ENCODE data around the gene SCML1. TPM values are rescaled to one million over a fixed set of nuclear protein-coding genes. Genes with fewer than 3 reads are reported as not detected.

SCML1 gene
- total and polyA plus RNA-seq, 2 of the 8 experiments (the other 6 are each of a cell fraction or from before 2014, with no cell fraction given), result 2.2 to 2.5 TPM

- Histone ChIP-seq H2BK20ac (ENCODE audit: low read length) (no peak overlapping the region), H2BK12ac (ENCODE audit: low read depth, low read length) (no peak overlapping the region), H3K79me1 (ENCODE audit: low read depth, low read length) (no peaks in the 10 kb centered on the region), H3K9me3 (ENCODE audit: insufficient read depth in 2 of 2, low read depth in 1 of 2, low read length in 1 of 2) (no peaks in the 10 kb centered on the region), H4K20me1 (replicated peaks in 1 of 2; ENCODE audit: control insufficient read depth in 1 of 2, insufficient read depth in 2 of 2, low read length in 2 of 2) (no peaks in the 10 kb centered on the region), H4K8ac (ENCODE audit: extremely low read depth, insufficient read depth, low read length) (no peak overlapping the region), H2BK120ac (replicated peaks; ENCODE audit: low read depth, low read length) (no peak overlapping the region), H3K9ac (replicated peaks in 1 of 4; ENCODE audit: extremely low read depth in 1 of 4, low read depth in 3 of 4, low read length in 3 of 4) (no peak overlapping the region), H3K36me3 (ENCODE audit: control insufficient read depth in 2 of 4, insufficient read depth in 4 of 4, low read length in 3 of 4) (no peaks in the 10 kb centered on the region), H3K14ac (ENCODE audit: insufficient read length) (no peak overlapping the region), H3K4me3 (ENCODE audit: extremely low read depth in 1 of 4, insufficient read depth in 2 of 4, low read depth in 3 of 4, low read length in 4 of 4) (no peak overlapping the region), H2BK5ac (ENCODE audit: low read depth, low read length) (no peak overlapping the region), H3K79me2 (ENCODE audit: control insufficient read depth in 1 of 2, insufficient read depth in 2 of 2, low read length in 2 of 2) (no peaks in the 10 kb centered on the region), H2AFZ (ENCODE audit: low read length) (no peak overlapping the region), H3K18ac (ENCODE audit: extremely low read depth, low read length) (no peak overlapping the region), H3K56ac (replicated peaks; ENCODE audit: insufficient read length, low read depth, low read length) (no peak overlapping the region), H3K23me2 (ENCODE audit: low read depth, low read length) (no peaks in the 10 kb centered on the region), H3K4me2 (ENCODE audit: insufficient read depth in 1 of 2, low read depth in 2 of 2, low read length in 2 of 2) (no peak overlapping the region), H3K4ac (replicated peaks; ENCODE audit: insufficient read length, low read depth, low read length) (no peak overlapping the region), H3K23ac (ENCODE audit: insufficient read length) (no peak overlapping the region), H4K91ac (replicated peaks; ENCODE audit: insufficient read length, low read length) (no peak overlapping the region), H3K27me3 (replicated peaks in 1 of 4; ENCODE audit: control insufficient read depth in 3 of 4, extremely low read depth in 1 of 4, insufficient read depth in 3 of 4, low read length in 3 of 4) (no peaks in the 10 kb centered on the region), H2BK15ac (ENCODE audit: low read length) (no peak overlapping the region), H3K27ac (ENCODE audit: low read depth, low read length) (no peak overlapping the region), H3K4me1 (replicated peaks in 1 of 4; ENCODE audit: control insufficient read depth in 3 of 4, insufficient read depth in 4 of 4, low read length in 3 of 4) (no peaks in the 10 kb centered on the region), H4K5ac (ENCODE audit: insufficient read length, low read depth, low read length) (no peak overlapping the region), H2AK5ac (ENCODE audit: low read depth, low read length) (no peak overlapping the region)
- TF ChIP-seq ASH2L (IDR thresholded peaks at IDR 0.05; ENCODE audit: low read length), result no peak
- TF ChIP-seq CREB1 (IDR thresholded peaks at IDR 0.05), result no peak
- TF ChIP-seq SIN3A (conservative IDR thresholded peaks at IDR 0.05 in 1 of 2, IDR thresholded peaks at IDR 0.05 in 1 of 2; ENCODE audit: low read depth in 1 of 2, low read length in 2 of 2), result no peak
- no peak for TF ChIP-seq POLR2A (IDR thresholded peaks at IDR 0.05; ENCODE audit: control extremely low read depth in 1 of 2, low read depth in 2 of 2, low read length in 2 of 2)
- no peak for TF ChIP-seq EGR1 (IDR thresholded peaks at IDR 0.05; ENCODE audit: borderline replicate concordance, low read depth, low read length)
- POLR2A ChIA-PET (ENCODE audit: partially characterized antibody), result no interaction called here
- 94% methylated on average over 2 of the region's 2 CpGs; no CpG with 5 or more reads in 1 of the 2 experiments for WGBS, 2 experiments (ENCODE audit: extremely low coverage in 1 of 2, insufficient coverage in 1 of 2, insufficient read length in 1 of 2, insufficient replicate concordance in 2 of 2, low coverage in 1 of 2, low lambda C conversion rate in 2 of 2, missing lambda C conversion rate in 1 of 2)
- CTCF ChIA-PET (ENCODE audit: partially characterized antibody), result interaction anchor here (1.0 kb wide), 1 partner anchor 28 kb away, joined by 4 read pairs; no protein-coding TSS in a partner anchor
- no peak for DNase-seq (ENCODE audit: low read depth in 1 of 2, low spot score in 2 of 2)
- no peak for FAIRE-seq
Measured at GRCh38 chrX:17778997-17779396, 41.7 kb downstream of the SCML1 start.
